Duodenal mucosa (tissue), 2 donors: ENCODE measurements around the gene BEND5.

Experiments
- H3K27ac ChIP-seq: one replicate; pipeline ENCODE4 v1.7.0; 2013; ENCODE audit warnings: low read depth, low read length
- H3K27me3 ChIP-seq, 2 donors: one replicate each; pipeline ENCODE4 v1.7.0; 2013; ENCODE audit warnings: low read length in 2 of 2, control low read depth in 1 of 2; ENCODE audit not compliant: insufficient read depth in 2 of 2, control insufficient read depth in 1 of 2
- H3K36me3 ChIP-seq, 2 donors: one replicate each; pipeline ENCODE4 v1.7.0; 2013; ENCODE audit warnings: low read length in 2 of 2, control low read depth in 1 of 2; ENCODE audit not compliant: insufficient read depth in 2 of 2, control insufficient read depth in 1 of 2
- H3K4me1 ChIP-seq, 2 donors: one replicate each; pipeline ENCODE4 v1.7.0; 2013; ENCODE audit warnings: low read length in 2 of 2, control low read depth in 1 of 2; ENCODE audit not compliant: insufficient read depth in 2 of 2, control insufficient read depth in 1 of 2
- H3K4me3 ChIP-seq, 2 donors: one replicate each; pipeline ENCODE4 v1.7.0; 2013; ENCODE audit warnings: low read length in 2 of 2, low read depth in 1 of 2
- H3K9ac ChIP-seq, 2 donors: one replicate each; pipeline ENCODE4 v1.7.0; 2013; ENCODE audit warnings: low read length in 2 of 2, low read depth in 1 of 2
- H3K9me3 ChIP-seq, 2 donors: one replicate each; pipeline ENCODE4 v1.7.0; 2013; ENCODE audit warnings: low read length in 2 of 2, control low read depth in 1 of 2; ENCODE audit not compliant: control insufficient read depth in 1 of 2

Gene BEND5

GRCh38 chr1:48767975-48768510, 8.6 kb downstream of the BEND5 start:
- Histone ChIP-seq H3K27ac (no peak overlapping the region), H3K36me3 (no peaks in the 10 kb centered on the region), H3K27me3 (no peaks in the 10 kb centered on the region), H3K9me3 (no peaks in the 10 kb centered on the region), H3K9ac (no peak overlapping the region), H3K4me1 (peaks cover 6 to 7% of the 10 kb centered on the region in 2 donors), H3K4me3 (no peak overlapping the region)

- Histone ChIP-seq H3K27me3 (no peaks in the 10 kb centered on the region), H3K9ac (no peak overlapping the region), H3K4me3 (no peak overlapping the region), H3K27ac (no peak overlapping the region), H3K4me1 (no peaks in the 10 kb centered on the region), H3K36me3 (peaks cover 0 to 2% of the 10 kb centered on the region in 2 donors), H3K9me3 (no peaks in the 10 kb centered on the region)
Measured at GRCh38 chr1:48765335-48765734, 11.4 kb downstream of the BEND5 start.

DNA sequence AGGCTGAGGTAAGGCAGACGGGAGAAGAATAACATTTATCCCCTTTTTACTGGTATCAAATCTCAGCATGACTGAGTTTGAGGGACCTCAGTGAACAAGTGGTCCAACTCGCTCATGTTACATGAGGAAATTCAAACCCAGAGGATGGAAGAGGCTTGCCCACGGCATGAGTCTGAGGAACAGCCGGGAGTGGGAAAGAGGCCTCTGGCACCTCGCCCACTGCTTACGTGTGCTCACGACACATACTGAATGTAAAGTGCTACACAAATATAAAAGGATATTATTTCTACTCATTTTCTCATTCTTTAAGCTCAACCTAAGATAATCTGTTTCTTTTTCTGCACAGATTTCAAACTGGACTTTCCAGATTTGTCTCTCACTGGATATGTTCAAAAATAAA, 14.7 kb downstream of the BEND5 start:
- no peaks in the 10 kb centered on the region for H3K4me1 ChIP-seq
- no peak overlapping the region for H3K9ac ChIP-seq
- no peak overlapping the region for H3K4me3 ChIP-seq
- H3K27me3 ChIP-seq: no peaks in the 10 kb centered on the region
- no peak overlapping the region for H3K27ac ChIP-seq
- H3K9me3 ChIP-seq: no peaks in the 10 kb centered on the region
- H3K36me3 ChIP-seq: peaks cover 5 to 11% of the 10 kb centered on the region in 2 donors

DNA sequence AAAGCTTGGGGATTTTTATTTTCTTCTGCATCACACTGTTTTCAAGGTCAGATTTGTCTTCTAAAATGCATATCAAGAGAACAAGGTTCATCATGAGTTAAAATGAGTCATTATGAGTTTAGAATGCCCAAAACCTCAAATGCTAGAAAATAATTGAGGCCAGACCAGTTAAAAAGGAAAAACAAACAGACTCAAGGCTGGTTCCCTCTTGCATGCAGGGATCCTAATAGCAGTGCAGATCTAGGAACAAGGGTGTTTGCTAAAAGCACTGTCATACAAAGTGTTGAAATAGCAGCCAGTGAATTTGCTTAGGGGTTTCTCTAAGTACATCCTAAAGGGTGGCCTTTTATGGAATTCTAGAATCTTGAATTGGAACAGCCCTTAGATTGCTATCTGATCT, 15.3 kb downstream of the BEND5 start:
- Histone ChIP-seq H3K27me3 (no peaks in the 10 kb centered on the region), H3K36me3 (peaks cover 5 to 11% of the 10 kb centered on the region in 2 donors), H3K27ac (no peak overlapping the region)

GRCh38 chr1:48760857-48761256, 15.8 kb downstream of the BEND5 start:
- no peak overlapping the region for H3K9ac ChIP-seq
- no peaks in the 10 kb centered on the region for H3K4me1 ChIP-seq
- H3K27me3 ChIP-seq: no peaks in the 10 kb centered on the region
- H3K4me3 ChIP-seq: no peak overlapping the region
- H3K9me3 ChIP-seq: no peaks in the 10 kb centered on the region
- no peak overlapping the region for H3K27ac ChIP-seq
- H3K36me3 ChIP-seq: peaks cover 5 to 11% of the 10 kb centered on the region in 2 donors

More for the DNA sequence above, 15.3 kb downstream of the BEND5 start:
- H3K4me3 ChIP-seq: no peak overlapping the region
- H3K9ac ChIP-seq: no peak overlapping the region
- no peaks in the 10 kb centered on the region for H3K4me1 ChIP-seq
- H3K9me3 ChIP-seq: no peaks in the 10 kb centered on the region

DNA sequence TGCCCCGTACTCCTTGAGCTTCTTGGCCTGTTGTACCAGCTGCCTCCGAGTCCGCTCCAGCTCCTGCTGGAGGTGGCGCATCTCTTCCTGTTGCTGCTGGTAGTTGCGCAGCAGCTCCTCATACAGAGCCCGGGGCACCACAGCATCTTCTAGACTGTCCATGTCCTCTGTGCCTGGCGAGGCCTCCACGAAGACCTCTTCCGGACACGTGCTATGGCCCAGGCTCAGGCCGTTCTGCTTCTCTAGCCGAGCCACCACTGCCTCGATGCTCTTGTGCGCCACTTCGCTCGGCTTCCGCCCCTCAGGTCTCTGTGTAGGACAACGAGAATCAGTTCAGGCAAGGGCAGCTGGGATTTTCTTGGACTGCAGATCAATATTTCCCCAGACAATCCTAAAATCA, 17.7 kb downstream of the BEND5 start:
- Histone ChIP-seq H3K4me3 (no peak overlapping the region), H3K9ac (no peak overlapping the region), H3K27me3 (no peaks in the 10 kb centered on the region), H3K9me3 (no peaks in the 10 kb centered on the region), H3K27ac (no peak overlapping the region), H3K36me3 (peaks cover 5 to 11% of the 10 kb centered on the region in 2 donors), H3K4me1 (no peaks in the 10 kb centered on the region)

DNA sequence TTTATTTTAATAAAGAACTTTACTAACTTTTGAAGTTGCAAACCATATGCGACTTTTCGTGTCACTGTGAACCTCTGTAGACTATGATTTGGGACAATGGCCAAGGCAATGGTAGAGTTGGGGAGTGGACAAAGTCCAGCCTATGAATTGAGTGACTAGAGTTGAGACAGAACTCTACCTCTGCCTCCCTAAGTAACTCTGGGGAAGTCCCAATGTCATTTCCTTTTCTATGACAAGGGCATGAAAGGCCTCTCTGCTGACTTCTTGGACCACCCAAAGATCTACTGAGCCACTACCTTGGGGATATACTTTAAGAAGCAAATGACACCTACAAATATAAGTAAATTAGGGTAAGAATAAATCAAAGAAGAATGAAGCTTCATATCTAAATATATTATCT, 19.3 kb downstream of the BEND5 start:
- no peaks in the 10 kb centered on the region for H3K4me1 ChIP-seq
- no peaks in the 10 kb centered on the region for H3K27me3 ChIP-seq
- no peak overlapping the region for H3K4me3 ChIP-seq
- H3K27ac ChIP-seq: no peak overlapping the region
- H3K9me3 ChIP-seq: no peaks in the 10 kb centered on the region
- H3K9ac ChIP-seq: no peak overlapping the region
- peaks cover 5 to 11% of the 10 kb centered on the region in 2 donors for H3K36me3 ChIP-seq

GRCh38 chr1:48756683-48757316, 19.9 kb downstream of the BEND5 start:
- H3K9me3 ChIP-seq: no peaks in the 10 kb centered on the region
- peaks cover 5 to 11% of the 10 kb centered on the region in 2 donors for H3K36me3 ChIP-seq

GRCh38 chr1:48753293-48753692, 23.4 kb downstream of the BEND5 start:
- Histone ChIP-seq H3K36me3 (peaks cover 0 to 4% of the 10 kb centered on the region in 2 donors), H3K27me3 (no peaks in the 10 kb centered on the region), H3K27ac (no peak overlapping the region), H3K4me3 (no peak overlapping the region), H3K9me3 (no peaks in the 10 kb centered on the region), H3K9ac (no peak overlapping the region), H3K4me1 (no peaks in the 10 kb centered on the region)

More at GRCh38 chr1:48756683-48757316, 19.9 kb downstream of the BEND5 start:
- Histone ChIP-seq H3K9ac (no peak overlapping the region), H3K4me3 (no peak overlapping the region), H3K27me3 (no peaks in the 10 kb centered on the region), H3K4me1 (no peaks in the 10 kb centered on the region), H3K27ac (no peak overlapping the region)

DNA sequence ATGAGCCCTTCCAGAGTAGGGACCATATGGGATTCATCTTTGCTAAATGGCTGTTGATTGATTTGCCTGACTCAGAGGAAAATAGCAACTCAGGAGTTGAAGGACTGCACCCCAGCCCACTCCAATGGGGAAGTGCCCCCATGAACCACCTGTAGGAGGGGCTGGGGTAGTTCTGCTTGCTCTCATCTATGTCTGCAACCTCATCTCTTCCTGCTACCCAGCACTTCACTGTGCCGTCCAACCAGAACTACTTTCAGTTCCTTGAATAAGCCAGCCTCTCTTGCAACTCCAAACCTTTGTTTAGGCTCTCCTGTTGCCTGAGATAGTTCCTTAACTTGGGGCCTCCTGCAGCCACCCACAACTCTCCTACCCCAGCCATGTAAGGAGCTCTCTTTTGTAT, 26.6 kb downstream of the BEND5 start:
- H3K27me3 ChIP-seq: no peaks in the 10 kb centered on the region
- no peak overlapping the region for H3K4me3 ChIP-seq
- H3K9me3 ChIP-seq: no peaks in the 10 kb centered on the region
- H3K27ac ChIP-seq: no peak overlapping the region
- no peaks in the 10 kb centered on the region for H3K4me1 ChIP-seq
- H3K9ac ChIP-seq: no peak overlapping the region
- H3K36me3 ChIP-seq: no peaks in the 10 kb centered on the region
